ENCODE results near the gene MT1HL1.
"Not testable (repeated sequence)": the region's sequence is repeated elsewhere in the genome, so short reads cannot be mapped to it uniquely, and the experiment has no call there.

The MT1HL1 gene

DNA sequence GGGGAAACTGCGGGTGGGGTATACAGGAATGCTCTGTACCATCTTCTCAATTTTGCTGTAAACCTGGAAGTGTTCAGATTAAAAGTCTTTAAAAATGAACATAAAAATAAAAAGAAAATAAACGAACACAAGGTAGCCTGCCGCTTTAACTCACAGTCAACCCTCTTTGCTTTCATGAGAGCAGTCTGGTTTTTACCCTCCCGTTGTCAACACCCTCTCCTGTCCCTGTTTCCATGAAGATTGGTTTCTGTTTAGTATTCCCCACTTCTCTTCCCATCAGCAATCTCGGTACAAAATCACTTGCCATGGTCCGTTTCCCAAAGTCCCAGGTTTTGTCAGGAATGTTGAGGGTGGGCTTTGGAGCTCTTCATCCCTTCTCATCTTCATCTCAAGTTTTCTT lies 28.8 kb downstream of the MT1HL1 start:
- ATAC-seq (no peak), DNase-seq (no peak)

- ATAC-seq = not testable (repeated sequence)
Observed at GRCh38 chr1:236974025-236974424, 30.2 kb downstream of the MT1HL1 start.

GRCh38 chr1:236966636-236967035 lies 37.6 kb downstream of the MT1HL1 start:
- DNase-seq (no peak), ATAC-seq (no peak)

More at GRCh38 chr1:236974025-236974424, 30.2 kb downstream of the MT1HL1 start:
- not testable (repeated sequence) for DNase-seq

DNA sequence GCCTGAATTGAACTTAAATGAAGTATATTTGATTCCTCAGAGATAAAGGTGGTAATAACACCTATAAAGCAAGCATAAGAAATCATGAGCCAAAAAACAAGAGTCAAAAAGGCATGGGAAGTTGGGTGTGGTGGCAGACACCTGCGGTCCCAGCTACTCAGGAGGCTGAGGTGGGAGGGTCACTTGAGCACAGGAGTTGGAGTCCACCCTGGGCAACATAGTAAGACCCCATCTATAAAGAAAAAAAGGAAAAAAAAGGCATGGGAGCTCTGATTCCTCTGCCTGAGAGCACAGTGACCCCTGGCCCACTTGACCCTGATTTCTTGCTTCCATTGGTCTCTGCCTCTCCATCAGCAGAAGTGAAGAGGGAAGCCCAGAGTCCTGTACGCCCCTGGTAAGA lies 40.3 kb downstream of the MT1HL1 start:
- no peak for ATAC-seq
- no peak for DNase-seq

DNA sequence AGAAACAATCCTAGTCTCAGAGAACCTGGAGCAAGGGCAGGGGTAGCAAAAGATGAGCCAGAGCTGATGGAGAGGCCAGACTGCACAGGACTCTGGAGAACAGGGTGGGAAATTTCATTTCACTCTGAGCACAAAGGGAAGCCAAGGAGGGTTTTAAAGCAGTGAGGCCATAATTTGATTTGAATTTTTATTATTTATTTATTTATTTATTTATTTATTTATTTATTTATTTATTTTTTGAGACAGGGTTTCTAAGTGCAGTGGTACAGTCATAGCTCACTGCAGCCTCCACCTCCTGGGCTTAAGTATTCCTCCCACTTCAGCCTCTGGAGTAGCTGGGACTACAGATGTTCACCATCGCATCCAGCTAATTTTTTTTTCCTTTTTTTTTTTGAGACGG lies 45.1 kb downstream of the MT1HL1 start:
- DNase-seq (no peak), ATAC-seq (no peak)

GRCh38 chr1:236957235-236957634 lies 47.0 kb downstream of the MT1HL1 start:
- ATAC-seq (no peak), DNase-seq (no peak)
